HG03095 (cell line): ENCODE data around the gene DYNC2LI1.

Experiments
- ATAC-seq: cut with Tn5 transposase; IDR thresholded peaks from one replicate; pipeline ENCODE4 v1.9.1; 2021; ENCODE audit warnings: moderate library complexity; ENCODE audit not compliant: unreplicated experiment

DYNC2LI1 gene

GRCh38 chr2:43762286-43762685, 11.6 kb upstream of the DYNC2LI1 start:
- no peak for ATAC-seq

- ATAC-seq, result no peak
Measured at GRCh38 chr2:43763091-43763490, 10.7 kb upstream of the DYNC2LI1 start.

GRCh38 chr2:43764086-43764705, 9.6 kb upstream of the DYNC2LI1 start:
- ATAC-seq, result no peak

- no peak for ATAC-seq
Measured at GRCh38 chr2:43766006-43766405, 7.8 kb upstream of the DYNC2LI1 start.

- no peak for ATAC-seq
Measured at GRCh38 chr2:43774617-43775016, 778 bp downstream of the DYNC2LI1 start.

GRCh38 chr2:43776324-43776723, 2.5 kb downstream of the DYNC2LI1 start:
- no peak for ATAC-seq

GRCh38 chr2:43777306-43777926, 3.6 kb downstream of the DYNC2LI1 start:
- no peak for ATAC-seq

- no peak for ATAC-seq
Measured at GRCh38 chr2:43778233-43778632, 4.4 kb downstream of the DYNC2LI1 start.

GRCh38 chr2:43787895-43788294, 14.1 kb downstream of the DYNC2LI1 start:
- no peak for ATAC-seq

- ATAC-seq, result no peak
Measured at GRCh38 chr2:43788646-43789045, 14.8 kb downstream of the DYNC2LI1 start.

GRCh38 chr2:43790147-43790546, 16.3 kb downstream of the DYNC2LI1 start:
- no peak for ATAC-seq

GRCh38 chr2:43791035-43791765, 17.4 kb downstream of the DYNC2LI1 start:
- ATAC-seq, result no peak

- ATAC-seq, result no peak
Measured at GRCh38 chr2:43792653-43793052, 18.8 kb downstream of the DYNC2LI1 start.

- ATAC-seq, result no peak
Measured at GRCh38 chr2:43794956-43795355, 21.1 kb downstream of the DYNC2LI1 start.

GRCh38 chr2:43796206-43796605, 22.4 kb downstream of the DYNC2LI1 start:
- no peak for ATAC-seq

GRCh38 chr2:43798300-43798699, 24.5 kb downstream of the DYNC2LI1 start:
- ATAC-seq, result no peak

GRCh38 chr2:43800894-43801293, 27.1 kb downstream of the DYNC2LI1 start:
- ATAC-seq, result no peak

GRCh38 chr2:43802135-43802534, 28.3 kb downstream of the DYNC2LI1 start:
- ATAC-seq, result no peak

- no peak for ATAC-seq
Measured at GRCh38 chr2:43803113-43803512, 29.3 kb downstream of the DYNC2LI1 start.

GRCh38 chr2:43806719-43807031, 32.8 kb downstream of the DYNC2LI1 start:
- ATAC-seq, result no peak

GRCh38 chr2:43810452-43810851, 36.6 kb downstream of the DYNC2LI1 start:
- no peak for ATAC-seq

- no peak for ATAC-seq
Measured at GRCh38 chr2:43810888-43811287, 37.0 kb downstream of the DYNC2LI1 start.
